CD4-positive, alpha-beta T cell treated with Interleukin-10 for 1 hour (primary cell): ENCODE results near the gene EFCAB9.

Experiments used
- DNase-seq: peaks from one replicate; pipeline ENCODE4 v3.0.0-alpha.2; 2020

Gene EFCAB9

DNA sequence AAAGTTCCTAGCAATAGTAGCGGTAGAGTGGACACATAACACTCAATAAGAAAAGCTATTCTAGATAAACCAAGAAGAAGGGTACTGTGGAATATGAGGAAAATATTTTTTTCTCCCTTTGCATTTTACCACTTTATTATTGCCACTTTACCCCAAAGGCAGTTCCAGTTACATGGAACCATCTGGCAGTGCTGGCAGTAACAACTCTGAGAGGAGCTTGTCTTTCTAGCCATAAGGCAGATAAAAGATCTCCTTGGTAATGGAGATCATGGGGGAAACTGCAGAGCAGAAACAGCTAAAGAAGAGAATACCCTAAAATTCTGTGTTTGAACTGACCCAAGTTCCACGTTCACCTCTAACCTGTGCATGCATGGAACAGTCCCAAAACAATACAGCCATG, 51.1 kb downstream of the EFCAB9 start:
- no peak for DNase-seq

GRCh38 chr5:172245703-172246125, 51.7 kb downstream of the EFCAB9 start:
- no peak for DNase-seq

- no peak for DNase-seq
Measured at GRCh38 chr5:172248637-172249036, 54.7 kb downstream of the EFCAB9 start.

GRCh38 chr5:172251419-172251818, 57.4 kb downstream of the EFCAB9 start:
- no peak for DNase-seq

GRCh38 chr5:172252501-172252900, 58.5 kb downstream of the EFCAB9 start:
- DNase-seq = no peak
